EL (cell line): ENCODE data around the gene GRIN3A.

Experiments
- DNase-seq: peaks from one replicate; pipeline ENCODE4 v3.0.0-alpha.2; 2016

The GRIN3A gene

DNA sequence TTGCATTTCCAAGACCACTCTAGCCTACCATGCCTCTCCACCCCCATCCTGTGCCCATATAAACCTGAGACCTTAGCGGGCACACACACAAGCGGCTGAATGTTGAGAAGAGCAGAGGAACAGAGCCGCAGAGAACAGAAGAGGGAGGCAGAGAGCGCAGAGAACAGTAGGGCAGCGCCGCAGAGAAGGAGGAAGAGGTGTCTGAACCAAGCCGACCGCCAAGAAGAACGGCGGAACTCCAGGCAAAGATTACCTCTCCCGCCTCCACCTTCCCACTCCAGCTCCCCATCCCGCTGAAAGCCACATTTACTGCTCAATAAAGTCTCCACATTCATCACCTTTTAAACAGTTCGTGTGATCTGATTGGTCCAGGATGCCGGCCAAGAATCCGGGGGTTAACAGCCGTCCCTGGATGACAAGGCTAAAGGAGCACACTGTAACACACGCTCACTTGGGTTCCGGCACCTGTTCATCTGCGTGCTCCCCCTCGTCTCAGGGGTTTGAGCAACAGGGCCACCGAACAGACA, 33.2 kb downstream of the GRIN3A start:
- DNase-seq = peak; percentile 16

DNA sequence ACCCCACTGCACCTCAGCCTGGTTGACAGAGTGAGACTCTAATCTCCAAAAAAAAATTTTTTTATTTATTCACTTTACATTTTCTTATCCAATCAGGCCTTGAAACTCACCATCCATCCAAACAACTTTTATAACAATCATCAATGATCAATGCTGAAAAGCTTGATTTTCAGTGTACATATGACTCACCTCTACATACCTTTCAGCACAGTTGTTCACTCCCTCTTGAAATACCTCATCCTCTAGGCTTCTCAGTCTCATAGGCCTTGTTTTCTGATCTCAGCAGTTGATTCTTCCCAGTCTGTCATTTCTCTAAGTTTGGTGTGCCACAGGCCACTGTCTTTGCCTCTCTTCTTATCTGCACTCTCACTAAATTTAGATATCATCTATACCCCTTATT, 36.2 kb downstream of the GRIN3A start:
- DNase-seq = no peak

GRCh38 chr9:101693546-101694336, 44.7 kb downstream of the GRIN3A start:
- DNase-seq = no peak

- DNase-seq = no peak
These were observed 46.8 kb downstream of the GRIN3A start for GRCh38 chr9:101691657-101692056.

DNA sequence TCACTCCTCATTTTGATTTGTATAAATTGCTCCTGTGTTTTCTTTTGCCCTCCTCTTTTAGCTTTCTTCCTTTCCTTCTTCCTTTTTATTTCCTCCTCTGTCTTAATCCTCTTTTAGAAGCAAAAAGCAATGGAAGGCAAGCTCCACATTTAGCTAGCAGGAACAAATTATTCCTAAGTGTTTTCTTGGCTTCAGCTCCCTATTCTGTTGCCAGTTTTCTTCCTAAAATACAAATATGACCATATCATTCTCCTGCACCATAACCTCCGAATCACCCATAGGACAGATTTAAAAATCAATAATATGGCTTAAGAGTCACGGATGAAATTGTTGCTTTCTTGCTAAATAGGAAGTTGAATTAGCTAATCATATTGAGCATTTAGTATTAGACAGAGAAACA, 49.4 kb downstream of the GRIN3A start:
- no peak for DNase-seq

DNA sequence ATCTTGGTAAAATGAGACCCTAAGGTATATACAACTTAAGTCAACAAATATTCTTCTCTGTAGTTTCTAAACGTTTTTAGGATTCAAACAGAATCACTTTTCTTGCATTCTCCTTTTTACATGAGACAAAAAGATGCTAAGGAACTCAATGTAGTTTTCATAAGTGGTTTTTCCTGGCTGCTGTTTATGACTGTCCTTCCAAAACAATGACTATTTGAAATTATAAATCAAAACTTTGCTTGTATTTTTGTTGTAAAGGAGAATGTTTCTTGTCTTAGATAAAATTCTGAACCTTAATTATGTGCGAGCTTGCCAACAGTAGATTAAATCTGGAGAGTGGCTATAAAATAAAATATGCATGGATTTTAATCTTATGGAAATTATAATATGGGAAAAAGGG, 53.8 kb downstream of the GRIN3A start:
- no peak for DNase-seq

DNA sequence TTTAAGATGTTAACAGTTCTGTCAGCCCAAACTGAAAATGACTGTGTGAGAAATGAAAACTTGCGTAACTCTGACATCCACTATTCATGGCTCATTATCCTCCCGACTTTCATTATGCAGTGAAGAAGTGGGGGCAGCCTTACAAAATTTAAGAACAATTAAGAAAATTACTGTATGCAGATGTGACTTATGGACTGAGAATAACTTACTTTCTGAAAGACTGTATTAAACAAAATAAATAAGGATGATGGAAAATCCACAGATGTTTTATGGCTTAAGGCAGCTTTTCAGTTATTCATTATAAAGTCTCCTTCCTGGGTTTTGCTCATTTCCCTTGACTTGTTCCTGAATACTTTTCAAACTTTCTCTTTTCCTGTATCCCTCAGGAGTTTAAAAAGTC, 55.2 kb downstream of the GRIN3A start:
- no peak for DNase-seq

DNA sequence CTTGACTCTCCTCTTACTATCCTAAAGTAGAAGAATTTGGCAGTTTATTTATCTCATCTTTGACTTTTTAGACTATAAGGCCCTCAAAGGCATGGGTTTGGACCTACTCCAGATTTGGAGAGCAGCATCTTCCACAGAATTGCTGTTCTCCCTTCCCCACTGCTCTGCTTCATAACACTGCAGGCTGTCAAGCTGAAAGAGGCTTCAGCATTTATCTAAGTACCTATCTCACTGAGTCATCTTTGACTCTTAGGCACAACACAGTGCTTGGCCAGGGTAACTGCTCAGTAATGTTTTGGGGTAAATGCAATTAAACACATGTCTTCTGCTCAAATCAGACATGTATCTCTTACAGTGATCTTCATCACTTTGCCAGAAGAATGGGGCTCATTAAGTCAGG, 60.6 kb downstream of the GRIN3A start:
- DNase-seq = no peak

DNA sequence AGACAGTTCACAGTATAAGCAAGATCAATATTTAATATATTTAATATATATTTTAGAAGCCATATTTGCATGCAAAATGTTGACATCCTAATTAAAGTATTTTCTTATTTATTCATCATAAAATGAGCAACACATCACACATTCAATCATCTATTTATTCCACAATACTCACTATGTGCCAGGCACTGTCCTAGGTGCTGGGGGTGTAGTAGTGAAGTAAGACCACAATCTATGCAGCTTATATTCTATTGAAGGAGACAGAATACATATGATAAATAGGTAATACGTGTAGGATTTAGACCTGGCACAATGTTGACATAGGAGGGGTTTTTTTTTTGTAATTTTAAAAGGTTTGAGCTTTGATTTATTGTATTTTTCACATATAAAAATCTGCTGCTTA, 63.1 kb downstream of the GRIN3A start:
- DNase-seq = no peak

DNA sequence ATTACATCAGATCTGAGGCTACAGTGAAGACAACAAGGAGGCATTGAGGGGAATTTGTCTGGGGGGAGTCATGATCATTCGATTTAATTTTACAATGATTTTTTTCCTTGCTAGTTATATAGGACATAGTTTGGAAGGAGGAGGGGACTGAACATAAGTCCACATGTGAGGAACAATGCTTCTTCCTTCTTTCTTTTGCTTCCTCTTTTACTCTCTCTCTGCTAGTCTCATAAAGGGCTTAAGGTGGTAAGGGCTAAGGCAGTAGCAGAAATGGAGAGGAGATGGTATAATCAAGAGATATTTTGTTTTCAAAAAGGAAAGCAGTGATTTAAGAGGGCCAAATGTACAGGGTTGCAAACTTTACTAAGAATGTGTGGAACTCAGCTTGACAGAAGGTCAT, 64.3 kb downstream of the GRIN3A start:
- no peak for DNase-seq

GRCh38 chr9:101673642-101674041, 64.8 kb downstream of the GRIN3A start:
- no peak for DNase-seq

DNA sequence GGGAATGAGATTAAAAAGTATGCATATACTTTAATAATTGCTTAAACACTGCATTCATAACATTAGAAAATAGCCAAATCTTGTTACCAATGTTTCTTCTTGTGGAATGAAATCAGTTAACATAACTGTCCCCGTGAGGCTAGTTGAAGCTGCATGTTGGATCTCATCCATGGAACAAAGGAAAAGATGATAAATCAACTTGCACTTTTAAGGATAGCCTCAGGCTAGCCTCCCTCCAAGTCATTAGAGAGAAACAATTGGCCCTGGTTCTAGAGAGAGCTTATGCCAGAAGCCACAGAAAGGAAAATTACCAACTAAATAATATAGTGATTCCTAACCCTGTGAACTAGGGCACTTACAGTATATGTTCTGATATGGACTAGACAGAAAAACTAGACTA, 66.9 kb downstream of the GRIN3A start:
- DNase-seq = no peak

GRCh38 chr9:101668421-101668820, 70.0 kb downstream of the GRIN3A start:
- no peak for DNase-seq

GRCh38 chr9:101664453-101664852, 74.0 kb downstream of the GRIN3A start:
- no peak for DNase-seq

GRCh38 chr9:101652601-101653175, 85.8 kb downstream of the GRIN3A start:
- DNase-seq = no peak

- no peak for DNase-seq
These were observed 88.3 kb downstream of the GRIN3A start for GRCh38 chr9:101650142-101650541.

DNA sequence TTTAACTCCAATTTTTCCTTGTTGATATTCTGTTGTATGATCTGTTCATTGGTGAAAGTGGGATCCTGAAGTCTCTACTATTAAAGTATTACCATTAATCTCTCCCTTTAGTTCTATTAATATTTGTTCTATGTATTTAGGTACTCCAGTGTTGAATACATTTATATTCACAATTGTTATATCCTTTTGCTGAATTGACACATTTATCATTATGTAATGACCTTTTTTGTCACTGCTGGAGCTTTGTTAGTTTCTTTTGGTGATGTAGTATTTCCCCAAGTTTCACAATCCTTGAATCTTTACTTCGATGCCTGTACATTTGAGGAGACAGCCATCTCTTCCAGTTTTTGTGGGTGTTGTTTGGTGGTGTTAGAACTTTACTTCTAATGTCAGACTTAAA, 90.0 kb downstream of the GRIN3A start:
- no peak for DNase-seq

DNA sequence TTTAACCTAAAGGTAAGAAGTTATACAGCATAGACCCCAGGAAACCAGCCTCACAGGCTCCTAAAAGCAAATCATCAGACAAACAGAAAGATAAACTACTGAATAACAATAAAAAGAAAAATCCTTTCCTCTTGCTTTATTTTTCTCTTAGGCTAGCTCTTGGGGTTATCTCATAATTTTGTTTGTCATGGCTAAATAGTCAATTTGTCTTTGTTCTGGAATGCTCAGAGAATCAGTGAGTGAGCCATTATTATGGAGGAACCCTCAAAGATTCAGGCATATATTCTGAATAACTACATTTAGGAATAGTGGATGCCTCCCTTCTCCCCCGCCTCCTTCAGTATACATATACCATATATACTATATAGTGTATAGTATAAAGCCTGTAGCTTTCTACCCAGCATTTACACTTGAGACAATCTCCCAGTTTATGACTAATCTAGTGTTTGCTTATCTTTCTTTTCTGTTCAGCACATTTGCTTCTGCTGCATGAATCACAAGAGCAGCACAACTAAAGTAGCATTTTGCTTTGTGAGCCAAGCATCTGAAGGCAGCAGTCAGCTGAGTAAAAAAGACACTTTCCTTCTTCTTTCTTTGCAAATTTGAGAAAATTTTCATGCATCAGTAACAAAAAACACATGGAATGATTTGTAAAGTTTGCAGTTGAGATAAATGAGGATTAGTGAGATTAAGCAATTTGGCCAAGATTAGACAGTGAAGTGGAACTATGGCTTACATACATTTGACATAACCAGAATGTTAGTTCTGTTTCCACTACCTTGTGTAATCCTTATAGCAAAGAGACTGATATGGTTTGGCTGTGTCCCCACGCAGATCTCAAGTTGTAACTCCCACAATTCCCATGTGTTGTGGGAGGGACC, 98.4 kb downstream of the GRIN3A start:
- DNase-seq = no peak

DNA sequence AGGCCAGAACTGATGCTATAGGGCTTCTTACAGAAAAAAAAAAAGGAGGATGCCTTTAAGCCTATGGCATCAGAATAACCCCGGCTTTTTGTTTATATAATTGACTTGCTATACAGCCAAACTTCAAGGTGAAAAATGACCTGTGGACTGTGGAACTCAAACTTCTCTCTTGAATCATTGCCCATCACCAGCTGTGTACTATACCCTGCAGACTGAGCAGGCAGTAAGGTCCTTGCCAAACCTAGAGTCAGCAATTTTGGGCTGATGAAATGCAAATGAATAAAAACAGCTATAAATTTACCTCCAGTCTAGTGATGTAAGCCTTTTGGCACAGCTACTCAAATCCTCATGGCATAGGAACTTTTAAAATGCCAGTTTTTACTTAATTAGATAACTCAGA, 99.1 kb downstream of the GRIN3A start:
- DNase-seq = no peak

- DNase-seq = no peak
These were observed 102.2 kb downstream of the GRIN3A start for GRCh38 chr9:101636247-101636646.

DNA sequence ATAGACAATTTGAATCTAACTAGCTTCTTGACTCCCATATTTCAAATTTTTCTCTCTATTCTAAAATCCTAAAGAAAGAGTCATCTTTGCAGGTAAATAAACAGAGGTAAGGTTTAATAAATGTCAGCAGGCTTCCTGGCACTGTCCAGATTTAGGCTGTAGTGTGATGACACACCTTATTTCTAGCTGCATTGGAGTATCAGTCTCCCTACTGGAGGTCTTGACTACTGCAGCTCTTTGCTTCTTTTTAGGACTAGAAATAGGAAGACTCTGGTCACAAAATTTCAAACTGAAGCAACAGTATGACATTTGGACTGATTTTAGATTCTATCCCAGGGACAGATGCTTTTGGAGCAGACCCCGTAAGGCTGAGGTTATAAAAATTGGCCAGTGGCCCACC, 103.0 kb downstream of the GRIN3A start:
- no peak for DNase-seq

GRCh38 chr9:101634741-101635409, 103.6 kb downstream of the GRIN3A start:
- DNase-seq = no peak

- DNase-seq = no peak
These were observed 105.8 kb downstream of the GRIN3A start for GRCh38 chr9:101632611-101633010.
